PC-9 (cell line): Measurements from ENCODE around the gene FGD5.

Experiments used
- EZH2 ChIP-seq: fragments of 200-600 bp; sonication (generic); IDR thresholded peaks from 2 replicates; pipeline ENCODE4 v1.8.0; 2017; ENCODE audit warnings: antibody characterized with exemption, low read depth
- TF ChIP-seq, protein P1 (sequence below): fragments of 200-600 bp; sonication (generic); conservative IDR thresholded peaks from 2 replicates; pipeline ENCODE4 v1.6.1; 2017; ENCODE audit warnings: mixed run types, antibody characterized with exemption, mild to moderate bottlenecking, moderate library complexity

DNA sequence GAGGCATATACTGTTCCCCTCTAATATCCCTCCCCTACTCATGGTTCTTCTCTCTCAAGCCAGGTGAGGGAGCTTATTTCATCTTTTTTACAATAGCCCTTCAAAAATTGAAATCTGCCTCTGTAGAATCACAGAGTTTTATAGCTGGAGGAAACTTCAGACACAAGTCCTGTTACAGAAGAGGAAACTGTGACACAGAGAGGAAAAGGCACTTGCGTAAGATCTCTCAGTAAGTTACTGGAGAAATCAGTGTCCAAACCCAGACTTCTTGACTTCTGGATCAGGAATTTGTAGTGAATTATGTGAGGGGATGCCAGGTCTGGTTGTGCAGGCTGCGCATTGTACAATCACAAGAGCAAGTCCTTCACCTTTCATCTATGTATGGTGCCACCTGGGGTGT is 4.6 kb downstream of the FGD5 start:
- TF ChIP-seq, protein P1, sequence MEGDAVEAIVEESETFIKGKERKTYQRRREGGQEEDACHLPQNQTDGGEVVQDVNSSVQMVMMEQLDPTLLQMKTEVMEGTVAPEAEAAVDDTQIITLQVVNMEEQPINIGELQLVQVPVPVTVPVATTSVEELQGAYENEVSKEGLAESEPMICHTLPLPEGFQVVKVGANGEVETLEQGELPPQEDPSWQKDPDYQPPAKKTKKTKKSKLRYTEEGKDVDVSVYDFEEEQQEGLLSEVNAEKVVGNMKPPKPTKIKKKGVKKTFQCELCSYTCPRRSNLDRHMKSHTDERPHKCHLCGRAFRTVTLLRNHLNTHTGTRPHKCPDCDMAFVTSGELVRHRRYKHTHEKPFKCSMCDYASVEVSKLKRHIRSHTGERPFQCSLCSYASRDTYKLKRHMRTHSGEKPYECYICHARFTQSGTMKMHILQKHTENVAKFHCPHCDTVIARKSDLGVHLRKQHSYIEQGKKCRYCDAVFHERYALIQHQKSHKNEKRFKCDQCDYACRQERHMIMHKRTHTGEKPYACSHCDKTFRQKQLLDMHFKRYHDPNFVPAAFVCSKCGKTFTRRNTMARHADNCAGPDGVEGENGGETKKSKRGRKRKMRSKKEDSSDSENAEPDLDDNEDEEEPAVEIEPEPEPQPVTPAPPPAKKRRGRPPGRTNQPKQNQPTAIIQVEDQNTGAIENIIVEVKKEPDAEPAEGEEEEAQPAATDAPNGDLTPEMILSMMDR = no peak
- no peak for TF ChIP-seq EZH2
